Spinal cord (tissue), 10 donors: ENCODE measurements around the gene PRMT7. TPM values are rescaled to one million over a fixed set of nuclear protein-coding genes. Genes with fewer than 3 reads are reported as not detected.

ENCODE experiments used
- DNase-seq, 6 donors: peaks; one replicate each; pipeline versions ENCODE4 v3.0.0 to v3.0.0-alpha.2; 2013 to 2015; ENCODE audit warnings: low spot score in 6 of 6, low read depth in 4 of 6
- H3K27ac ChIP-seq: one replicate; pipeline ENCODE4 v1.5.1; 2013; ENCODE audit warnings: low read depth, low read length, control low read depth
- H3K27me3 ChIP-seq: one replicate; pipeline ENCODE4 v1.6.1; 2013; ENCODE audit warnings: low read length; ENCODE audit not compliant: control insufficient read depth, insufficient read depth
- H3K36me3 ChIP-seq: one replicate; pipeline ENCODE4 v1.6.1; 2013; ENCODE audit warnings: low read length; ENCODE audit not compliant: control insufficient read depth, insufficient read depth
- H3K4me1 ChIP-seq: one replicate; pipeline ENCODE4 v1.6.1; 2013; ENCODE audit warnings: low read length; ENCODE audit not compliant: control insufficient read depth, insufficient read depth
- H3K4me3 ChIP-seq: one replicate; pipeline ENCODE4 v1.5.1; 2013; ENCODE audit warnings: low read depth, low read length, control low read depth
- H3K9me3 ChIP-seq: one replicate; pipeline ENCODE4 v1.6.1; 2013; ENCODE audit warnings: low read length; ENCODE audit not compliant: control insufficient read depth, insufficient read depth
- WGBS: methylation state at CpG from one replicate; pipeline ENCODE4 v1.1.5; 2013; ENCODE audit warnings: missing lambda C conversion rate; ENCODE audit not compliant: insufficient coverage; 5-methylcytosine and 5-hydroxymethylcytosine counted together
- polyA plus RNA-seq, 2 donors: library from polyadenylated mRNA; unstranded; fragments of 120-200 nt; gene quantifications; one replicate each; pipeline ENCODE4 v1.2.1, GENCODE V29; 2013; ENCODE audit not compliant: insufficient read length in 2 of 2
- total RNA-seq, 2 donors: library from RNA; depleted of rRNA in 1 of 2; stranded (reverse); fragments of 120-200 nt in 1 of 2; fragments of >200 nt in 1 of 2; gene quantifications; one replicate each; pipeline versions ENCODE4 v1.2.3 to v1.2.4, GENCODE V29; 2013 to 2014
- donor health status: healthy.

The PRMT7 gene
- total and polyA plus RNA-seq, 4 donors = 43.7 to 83.3 (median 66.4) TPM

DNA sequence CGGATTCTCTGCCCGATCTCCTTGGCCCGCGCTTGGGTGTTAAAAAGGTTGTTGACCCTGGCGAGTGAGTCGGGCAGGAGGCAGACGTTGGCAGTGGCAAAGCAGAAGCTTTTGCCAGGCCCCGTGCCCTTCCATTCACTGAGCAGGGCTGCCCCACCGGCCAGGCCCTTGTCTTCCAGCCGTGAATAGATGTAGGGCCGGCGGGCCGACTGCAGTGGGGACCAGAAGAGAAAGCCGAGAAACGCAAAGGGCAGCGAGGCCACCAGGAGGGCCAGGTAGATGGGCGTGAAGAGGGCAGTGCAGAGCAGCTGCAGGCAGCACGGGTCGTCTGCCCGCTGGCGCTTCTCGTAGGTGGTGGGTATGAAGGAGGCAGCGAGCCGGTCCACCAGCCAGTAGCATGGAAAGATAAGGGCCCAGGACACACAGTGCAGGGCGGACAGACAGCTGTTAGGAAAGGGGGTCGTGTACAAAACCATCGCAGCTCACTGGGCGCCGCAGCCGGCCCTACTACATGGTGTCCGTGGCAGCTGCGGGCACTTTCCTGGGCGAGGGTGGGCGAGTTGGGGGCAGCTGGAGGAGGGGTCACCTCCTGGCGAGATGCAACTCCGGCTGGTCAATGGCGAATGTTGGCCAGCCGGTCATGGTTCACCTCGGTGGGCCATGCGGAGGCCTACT lies 61.0 kb downstream of the PRMT7 start:
- Histone ChIP-seq H3K27me3 (no peaks in the 10 kb centered on the region), H3K4me1 (peaks cover 54% of the 10 kb centered on the region), H3K36me3 (peaks cover 62% of the 10 kb centered on the region), H3K27ac (no peak overlapping the region), H3K4me3 (no peak overlapping the region), H3K9me3 (no peaks in the 10 kb centered on the region)
- DNase-seq = no peak
- 95% methylated on average over 39 of the region's 40 CpGs for WGBS

DNA sequence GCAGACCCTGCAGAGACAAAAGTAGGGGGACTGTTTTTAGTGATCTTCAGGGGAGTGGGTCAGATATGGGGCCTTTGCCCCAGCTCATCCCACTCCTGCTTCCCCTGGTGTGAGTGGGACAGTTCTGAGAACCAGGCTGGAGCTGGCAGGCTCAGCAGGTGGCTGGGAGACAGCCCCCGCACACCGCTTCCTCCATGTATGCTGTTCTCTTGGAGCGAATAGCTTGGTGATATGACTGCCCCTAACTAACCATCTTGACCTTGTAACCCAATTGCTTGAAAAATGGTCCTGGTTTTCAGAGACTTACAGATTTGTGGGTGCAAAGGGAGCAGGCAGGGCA lies 61.5 kb downstream of the PRMT7 start:
- peaks cover 57% of the 10 kb centered on the region for H3K36me3 ChIP-seq
- no peaks in the 10 kb centered on the region for H3K27me3 ChIP-seq
- no peak overlapping the region for H3K4me3 ChIP-seq
- no CpG with 5 or more reads among the region's 3 CpGs for WGBS
- H3K9me3 ChIP-seq = no peaks in the 10 kb centered on the region
- H3K4me1 ChIP-seq = peaks cover 55% of the 10 kb centered on the region
- H3K27ac ChIP-seq = no peak overlapping the region
- no peak for DNase-seq

DNA sequence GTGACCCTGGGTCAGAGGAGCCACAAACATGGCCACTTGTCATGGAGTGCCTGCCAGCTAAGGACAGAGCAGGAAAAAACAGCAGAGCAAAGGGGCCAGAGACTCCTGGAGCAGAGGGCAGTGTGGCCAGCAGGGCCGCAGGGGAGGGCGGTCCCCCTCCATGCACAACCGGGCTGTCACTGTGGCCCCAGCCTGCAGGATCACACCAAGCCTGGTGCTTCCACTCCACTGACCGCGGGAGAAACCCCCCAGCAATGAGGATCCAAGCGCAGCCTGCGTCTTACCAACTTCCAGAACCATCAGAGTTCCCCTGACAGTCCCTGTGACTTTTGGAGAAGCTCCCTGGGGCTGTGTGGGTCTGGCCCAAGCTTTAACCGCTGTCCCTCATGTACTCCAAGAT lies 62.0 kb downstream of the PRMT7 start:
- no peaks in the 10 kb centered on the region for H3K27me3 ChIP-seq
- H3K9me3 ChIP-seq = no peaks in the 10 kb centered on the region
- no peak overlapping the region for H3K4me3 ChIP-seq
- H3K27ac ChIP-seq = no peak overlapping the region
- no peak for DNase-seq
- peaks cover 55% of the 10 kb centered on the region for H3K4me1 ChIP-seq
- peaks cover 54% of the 10 kb centered on the region for H3K36me3 ChIP-seq
- WGBS = 88% methylated on average over 8 of the region's 8 CpGs

DNA sequence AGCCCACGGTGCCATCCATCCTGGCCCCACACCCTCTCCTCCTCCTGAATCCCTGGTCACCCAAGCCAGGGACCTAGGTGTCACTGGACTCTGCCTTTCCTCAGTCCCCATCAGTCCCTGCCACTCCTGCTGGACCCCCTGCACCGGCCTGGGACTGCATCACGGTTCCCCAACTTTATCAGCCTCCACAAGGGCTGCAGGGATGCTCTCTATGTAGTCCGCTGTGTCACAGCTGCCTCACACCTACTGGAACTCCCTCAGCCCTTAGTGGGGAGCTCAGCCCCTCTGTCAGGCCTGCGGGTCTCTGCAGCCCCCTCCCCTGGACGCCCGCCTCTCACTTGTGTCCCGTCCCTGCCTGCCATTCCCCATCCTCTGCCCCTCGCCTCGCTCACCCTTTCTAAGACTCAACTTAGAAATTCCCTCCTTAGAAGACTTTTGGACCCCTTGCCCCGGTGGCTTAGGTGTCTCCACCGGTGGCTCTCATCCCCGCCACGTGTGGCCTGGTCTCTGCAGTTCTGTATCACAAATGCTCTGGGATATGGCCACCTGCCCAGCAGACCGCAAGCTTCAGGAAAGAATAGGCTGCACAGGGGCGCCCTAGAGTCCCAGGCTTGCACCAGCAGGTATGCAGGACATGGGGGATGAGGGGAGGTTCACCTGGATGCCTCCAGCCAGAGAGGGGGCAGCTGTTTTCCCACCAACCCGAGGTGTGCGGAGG lies 62.9 kb downstream of the PRMT7 start:
- WGBS = 92% methylated on average over 17 of the region's 18 CpGs
- Histone ChIP-seq H3K4me3 (no peak overlapping the region), H3K27ac (no peak overlapping the region), H3K36me3 (peaks cover 46% of the 10 kb centered on the region), H3K9me3 (no peaks in the 10 kb centered on the region), H3K27me3 (no peaks in the 10 kb centered on the region), H3K4me1 (peaks cover 58% of the 10 kb centered on the region)
- DNase-seq = no peak

DNA sequence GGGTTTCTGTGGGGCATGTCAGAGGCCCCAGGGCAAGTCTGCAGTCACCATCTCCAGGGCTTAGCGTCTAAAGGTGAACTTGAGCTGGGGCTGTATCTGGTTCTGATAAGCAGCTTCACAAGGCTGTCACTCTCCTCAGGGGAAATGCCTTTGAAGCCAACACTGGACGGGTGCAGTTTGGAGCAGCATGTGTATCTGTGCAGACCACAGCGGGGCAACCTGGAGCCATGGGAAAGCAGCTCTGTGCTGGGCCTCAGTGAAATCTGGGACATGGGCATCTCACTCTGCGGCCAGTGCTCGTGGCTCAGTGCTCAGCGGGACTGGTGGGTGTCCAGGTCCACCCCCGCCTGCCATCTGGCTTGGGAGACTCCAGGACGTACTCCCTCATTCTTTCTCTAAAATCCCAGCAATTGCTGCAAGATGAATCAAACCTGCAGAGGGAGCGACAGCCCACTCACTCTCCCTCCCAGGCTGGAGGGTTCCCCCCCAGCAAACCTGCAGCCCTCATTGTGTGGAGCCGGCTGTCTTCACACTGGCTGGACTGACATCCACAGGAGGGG lies 63.5 kb downstream of the PRMT7 start:
- Histone ChIP-seq H3K27ac (no peak overlapping the region), H3K9me3 (no peaks in the 10 kb centered on the region), H3K4me3 (no peak overlapping the region), H3K4me1 (peaks cover 61% of the 10 kb centered on the region), H3K36me3 (peaks cover 45% of the 10 kb centered on the region), H3K27me3 (no peaks in the 10 kb centered on the region)
- 80% methylated on average over 8 of the region's 10 CpGs for WGBS
- no peak for DNase-seq

DNA sequence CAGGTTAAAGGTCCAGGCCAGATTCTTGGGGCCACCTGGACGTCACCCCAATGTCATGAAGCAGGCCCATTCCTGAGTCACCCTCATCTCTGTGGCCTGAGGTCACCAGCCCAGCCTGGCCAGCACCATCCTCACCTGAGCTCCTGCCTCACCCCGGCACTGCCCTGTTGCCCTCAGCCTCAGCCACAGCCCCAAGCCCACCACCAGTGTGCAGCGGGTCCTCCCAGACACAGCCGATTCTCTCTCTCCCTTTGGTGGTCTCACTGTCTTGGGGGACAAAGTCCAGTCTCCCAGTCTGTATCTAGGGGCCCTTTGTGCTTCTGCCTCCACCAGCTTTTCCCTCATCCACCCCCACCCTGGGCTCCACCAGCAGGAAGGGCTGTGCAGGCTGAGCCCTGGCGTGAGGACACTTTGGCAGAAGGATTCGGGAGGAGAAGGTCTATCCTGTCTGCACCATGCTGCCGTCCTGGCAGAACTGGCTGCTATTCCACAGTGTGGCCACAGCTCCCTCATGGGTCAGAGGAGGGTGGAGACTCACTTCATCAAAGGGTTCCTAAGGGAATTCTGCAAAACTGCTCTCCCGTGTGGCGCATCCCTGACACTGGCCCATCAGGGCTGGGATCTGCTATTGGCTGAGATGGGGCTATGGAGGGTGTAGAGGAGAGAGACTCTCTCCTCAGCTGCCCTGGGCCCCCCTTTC lies 64.3 kb downstream of the PRMT7 start:
- 87% methylated on average over 7 of the region's 9 CpGs for WGBS

DNA sequence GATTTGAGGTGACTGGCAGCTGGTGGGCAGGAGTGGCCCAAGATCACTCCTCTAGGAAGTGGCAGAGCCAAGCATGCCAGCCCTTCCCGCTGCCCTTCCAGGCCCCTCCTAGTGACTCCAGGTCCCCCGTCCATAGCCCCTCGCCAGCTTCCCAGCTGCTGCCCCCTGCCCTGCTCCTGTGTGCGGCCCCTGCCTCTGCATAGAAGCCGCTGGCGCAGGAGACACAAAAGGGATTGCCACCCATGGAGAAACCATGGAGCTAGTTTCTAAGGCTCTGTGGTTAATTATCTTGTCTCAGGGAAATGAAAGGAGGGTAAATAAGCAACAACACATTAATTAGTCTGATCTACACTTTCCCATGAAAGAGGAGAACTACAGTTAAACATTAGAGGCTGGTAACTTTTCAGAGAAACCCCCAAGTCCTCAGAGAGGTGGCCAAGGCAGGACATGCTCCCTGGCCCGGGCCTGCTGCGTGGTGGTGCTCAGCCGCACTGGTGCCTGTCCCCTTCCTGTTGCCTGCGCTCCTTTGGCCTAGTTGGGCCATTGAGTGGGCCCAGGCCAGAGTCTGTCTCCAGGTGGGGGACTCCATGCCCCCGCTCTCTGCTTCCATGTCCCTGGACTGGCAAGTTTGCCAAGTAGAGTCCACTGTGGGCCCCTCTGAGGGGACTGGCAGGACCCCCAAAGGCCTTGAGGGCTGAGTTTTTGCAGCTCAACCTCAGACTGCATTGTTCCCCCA lies 65.2 kb downstream of the PRMT7 start:
- peaks cover 57% of the 10 kb centered on the region for H3K4me1 ChIP-seq
- 46% methylated on average over 9 of the region's 11 CpGs for WGBS
- no peak overlapping the region for H3K4me3 ChIP-seq
- peak in 1 of 6 donors; percentile 53 for DNase-seq
- H3K36me3 ChIP-seq = peaks cover 42% of the 10 kb centered on the region
- no peak overlapping the region for H3K27ac ChIP-seq
- no peaks in the 10 kb centered on the region for H3K9me3 ChIP-seq
- H3K27me3 ChIP-seq = no peaks in the 10 kb centered on the region

More for the DNA sequence above, 64.3 kb downstream of the PRMT7 start:
- no peaks in the 10 kb centered on the region for H3K27me3 ChIP-seq
- no peaks in the 10 kb centered on the region for H3K9me3 ChIP-seq
- DNase-seq = no peak
- no peak overlapping the region for H3K27ac ChIP-seq
- H3K36me3 ChIP-seq = peaks cover 45% of the 10 kb centered on the region
- H3K4me1 ChIP-seq = peaks cover 62% of the 10 kb centered on the region
- no peak overlapping the region for H3K4me3 ChIP-seq

DNA sequence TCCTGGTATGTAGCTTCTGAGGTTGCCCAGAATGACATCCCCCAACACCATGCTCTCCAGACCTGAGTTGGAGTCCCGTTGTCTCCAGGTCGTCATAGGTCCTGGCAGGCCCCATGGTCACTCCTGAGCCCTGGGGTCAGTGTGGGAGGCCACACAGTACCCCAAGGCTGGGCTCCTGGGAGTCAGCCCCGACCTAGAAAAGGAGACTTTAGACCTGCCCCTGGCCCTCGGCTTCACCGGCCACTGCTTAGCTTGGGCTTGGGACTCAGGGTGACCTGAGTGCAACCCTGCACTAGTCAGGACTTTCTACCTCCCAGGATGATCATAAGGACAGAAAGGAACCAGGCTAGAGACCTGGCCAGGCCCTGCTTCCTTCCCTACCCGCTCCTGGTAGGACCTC lies 65.8 kb downstream of the PRMT7 start:
- peaks cover 57% of the 10 kb centered on the region for H3K4me1 ChIP-seq
- no peaks in the 10 kb centered on the region for H3K9me3 ChIP-seq
- DNase-seq = no peak
- H3K4me3 ChIP-seq = no peak overlapping the region
- WGBS = 91% methylated on average over 6 of the region's 6 CpGs
- H3K27ac ChIP-seq = no peak overlapping the region
- no peaks in the 10 kb centered on the region for H3K27me3 ChIP-seq
- H3K36me3 ChIP-seq = peaks cover 38% of the 10 kb centered on the region

DNA sequence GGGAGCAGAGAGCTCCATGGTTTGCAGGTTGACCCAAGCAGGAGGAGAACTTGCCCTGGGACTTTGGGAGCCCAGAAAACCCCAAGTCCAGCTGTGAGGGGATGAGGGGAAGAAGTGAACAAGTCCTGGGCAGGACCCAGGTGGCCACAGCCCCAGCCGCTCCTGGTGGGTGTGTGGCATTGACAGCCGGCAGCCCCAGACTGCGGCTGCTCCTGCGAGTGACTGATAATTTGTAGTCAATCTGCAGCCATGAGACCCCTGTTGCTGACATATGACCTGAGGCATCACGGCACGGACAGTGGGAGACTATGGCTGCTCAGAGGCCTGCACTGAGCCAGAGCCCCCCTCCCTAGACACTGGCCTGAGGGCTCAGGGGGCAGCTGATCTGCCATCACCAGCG lies 66.4 kb downstream of the PRMT7 start:
- Histone ChIP-seq H3K4me3 (no peak overlapping the region), H3K27ac (no peak overlapping the region), H3K36me3 (peaks cover 35% of the 10 kb centered on the region), H3K4me1 (peaks cover 57% of the 10 kb centered on the region), H3K27me3 (no peaks in the 10 kb centered on the region), H3K9me3 (no peaks in the 10 kb centered on the region)
- DNase-seq = no peak
- WGBS = 78% methylated on average over 7 of the region's 7 CpGs
